ENCODE measurements around the gene HAPLN1. TPM values are rescaled to one million over a fixed set of nuclear protein-coding genes. Genes with fewer than 3 reads are reported as not detected.

Gene HAPLN1
- polyA plus RNA-seq, 1 donor from 2014 or later, result 0.10 TPM

DNA sequence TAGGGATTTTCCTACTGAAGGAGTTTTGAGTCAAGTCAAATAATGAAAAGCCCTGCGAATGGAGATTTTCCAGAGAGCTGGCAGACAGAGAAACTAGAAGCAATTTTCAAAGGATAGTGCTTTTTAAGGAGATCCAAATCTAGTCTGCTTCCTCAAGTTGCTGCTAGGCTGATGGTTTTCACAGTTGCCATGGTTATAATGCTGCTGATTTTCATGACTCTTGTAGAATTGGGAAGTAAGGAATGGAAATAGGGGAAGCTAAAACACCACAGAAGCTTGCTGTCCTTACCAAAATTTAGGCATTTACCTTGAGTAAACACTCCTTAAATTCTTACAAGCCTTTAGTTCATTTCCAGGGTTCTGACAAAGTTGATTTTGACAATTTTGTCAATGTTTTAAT lies 30.1 kb upstream of the HAPLN1 start:
- Histone ChIP-seq H2AFZ (ENCODE audit: low read depth, low read length) (no peak overlapping the region), H4K20me1 (ENCODE audit: insufficient read depth) (no peaks in the 10 kb centered on the region), H3K27me3 (ENCODE audit: insufficient read depth, low read depth, low read length) (no peaks in the 10 kb centered on the region), H3K36me3 (ENCODE audit: insufficient read depth, low read length) (no peaks in the 10 kb centered on the region), H3F3A (ENCODE audit: insufficient read depth, low read length, poor library complexity, severe bottlenecking) (no peaks in the 10 kb centered on the region), H3K9me2 (ENCODE audit: insufficient read depth, low read length) (no peaks in the 10 kb centered on the region), H3K4me2 (ENCODE audit: low read length) (no peak overlapping the region), H3K9me3 (ENCODE audit: low read length) (no peaks in the 10 kb centered on the region), H3K79me2 (replicated peaks; ENCODE audit: insufficient read depth, low read length) (no peaks in the 10 kb centered on the region), H3K4me3 (ENCODE audit: low read length) (no peak overlapping the region), H3K9ac (ENCODE audit: low read length) (no peak overlapping the region), H3K27ac (ENCODE audit: low read length) (no peak overlapping the region)
- TF ChIP-seq SMC3 (conservative IDR thresholded peaks at IDR 0.05; ENCODE audit: poor library complexity) (no peak), TAF1 (IDR thresholded peaks at IDR 0.05; ENCODE audit: low read depth) (no peak), EZH2 (IDR thresholded peaks at IDR 0.05; ENCODE audit: borderline replicate concordance, insufficient read depth, low read length, poor library complexity, severe bottlenecking) (no peak), RAD21 (conservative IDR thresholded peaks at IDR 0.05) (no peak), POLR2AphosphoS5 (IDR thresholded peaks at IDR 0.05) (no peak), EP300 (conservative IDR thresholded peaks at IDR 0.05; ENCODE audit: poor library complexity, severe bottlenecking) (no peak), MXI1 (conservative IDR thresholded peaks at IDR 0.05; ENCODE audit: poor library complexity, severe bottlenecking) (no peak)
- TF ChIP-seq, protein P1, sequence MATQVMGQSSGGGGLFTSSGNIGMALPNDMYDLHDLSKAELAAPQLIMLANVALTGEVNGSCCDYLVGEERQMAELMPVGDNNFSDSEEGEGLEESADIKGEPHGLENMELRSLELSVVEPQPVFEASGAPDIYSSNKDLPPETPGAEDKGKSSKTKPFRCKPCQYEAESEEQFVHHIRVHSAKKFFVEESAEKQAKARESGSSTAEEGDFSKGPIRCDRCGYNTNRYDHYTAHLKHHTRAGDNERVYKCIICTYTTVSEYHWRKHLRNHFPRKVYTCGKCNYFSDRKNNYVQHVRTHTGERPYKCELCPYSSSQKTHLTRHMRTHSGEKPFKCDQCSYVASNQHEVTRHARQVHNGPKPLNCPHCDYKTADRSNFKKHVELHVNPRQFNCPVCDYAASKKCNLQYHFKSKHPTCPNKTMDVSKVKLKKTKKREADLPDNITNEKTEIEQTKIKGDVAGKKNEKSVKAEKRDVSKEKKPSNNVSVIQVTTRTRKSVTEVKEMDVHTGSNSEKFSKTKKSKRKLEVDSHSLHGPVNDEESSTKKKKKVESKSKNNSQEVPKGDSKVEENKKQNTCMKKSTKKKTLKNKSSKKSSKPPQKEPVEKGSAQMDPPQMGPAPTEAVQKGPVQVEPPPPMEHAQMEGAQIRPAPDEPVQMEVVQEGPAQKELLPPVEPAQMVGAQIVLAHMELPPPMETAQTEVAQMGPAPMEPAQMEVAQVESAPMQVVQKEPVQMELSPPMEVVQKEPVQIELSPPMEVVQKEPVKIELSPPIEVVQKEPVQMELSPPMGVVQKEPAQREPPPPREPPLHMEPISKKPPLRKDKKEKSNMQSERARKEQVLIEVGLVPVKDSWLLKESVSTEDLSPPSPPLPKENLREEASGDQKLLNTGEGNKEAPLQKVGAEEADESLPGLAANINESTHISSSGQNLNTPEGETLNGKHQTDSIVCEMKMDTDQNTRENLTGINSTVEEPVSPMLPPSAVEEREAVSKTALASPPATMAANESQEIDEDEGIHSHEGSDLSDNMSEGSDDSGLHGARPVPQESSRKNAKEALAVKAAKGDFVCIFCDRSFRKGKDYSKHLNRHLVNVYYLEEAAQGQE (IDR thresholded peaks at IDR 0.05; ENCODE audit: borderline replicate concordance), result no peak
- TF ChIP-seq, protein P2, sequence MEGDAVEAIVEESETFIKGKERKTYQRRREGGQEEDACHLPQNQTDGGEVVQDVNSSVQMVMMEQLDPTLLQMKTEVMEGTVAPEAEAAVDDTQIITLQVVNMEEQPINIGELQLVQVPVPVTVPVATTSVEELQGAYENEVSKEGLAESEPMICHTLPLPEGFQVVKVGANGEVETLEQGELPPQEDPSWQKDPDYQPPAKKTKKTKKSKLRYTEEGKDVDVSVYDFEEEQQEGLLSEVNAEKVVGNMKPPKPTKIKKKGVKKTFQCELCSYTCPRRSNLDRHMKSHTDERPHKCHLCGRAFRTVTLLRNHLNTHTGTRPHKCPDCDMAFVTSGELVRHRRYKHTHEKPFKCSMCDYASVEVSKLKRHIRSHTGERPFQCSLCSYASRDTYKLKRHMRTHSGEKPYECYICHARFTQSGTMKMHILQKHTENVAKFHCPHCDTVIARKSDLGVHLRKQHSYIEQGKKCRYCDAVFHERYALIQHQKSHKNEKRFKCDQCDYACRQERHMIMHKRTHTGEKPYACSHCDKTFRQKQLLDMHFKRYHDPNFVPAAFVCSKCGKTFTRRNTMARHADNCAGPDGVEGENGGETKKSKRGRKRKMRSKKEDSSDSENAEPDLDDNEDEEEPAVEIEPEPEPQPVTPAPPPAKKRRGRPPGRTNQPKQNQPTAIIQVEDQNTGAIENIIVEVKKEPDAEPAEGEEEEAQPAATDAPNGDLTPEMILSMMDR (IDR thresholded peaks at IDR 0.05; ENCODE audit: poor library complexity, severe bottlenecking), result no peak

DNA sequence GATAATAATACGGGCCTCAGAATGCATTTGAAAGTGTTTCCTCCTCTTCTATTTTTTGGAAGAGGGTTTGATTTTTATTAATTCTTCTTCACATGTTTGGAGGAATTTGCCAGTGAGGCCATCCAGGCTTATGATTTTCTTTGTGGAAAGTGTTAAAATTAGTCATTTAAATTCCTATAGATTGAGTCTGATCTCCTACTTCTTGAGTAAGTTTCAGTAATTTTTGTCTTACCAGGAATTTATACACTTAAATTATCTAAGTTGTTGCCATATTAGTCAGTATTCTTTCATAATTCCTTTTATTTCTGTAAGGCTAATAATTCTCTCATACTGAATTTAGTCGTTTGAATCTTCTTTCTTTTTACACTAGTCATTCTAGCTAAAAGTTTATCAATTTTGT lies 25.2 kb upstream of the HAPLN1 start:
- H3K4me3 ChIP-seq (ENCODE audit: low read length), result no peak overlapping the region
- no peak overlapping the region for H3K27ac ChIP-seq (ENCODE audit: low read length)
- TF ChIP-seq, protein P2 (IDR thresholded peaks at IDR 0.05; ENCODE audit: poor library complexity, severe bottlenecking), result no peak
- TF ChIP-seq SMC3 (conservative IDR thresholded peaks at IDR 0.05; ENCODE audit: poor library complexity), result no peak
- TF ChIP-seq EP300 (conservative IDR thresholded peaks at IDR 0.05; ENCODE audit: poor library complexity, severe bottlenecking), result no peak
- TF ChIP-seq MXI1 (conservative IDR thresholded peaks at IDR 0.05; ENCODE audit: poor library complexity, severe bottlenecking), result no peak
- TF ChIP-seq, protein P1 (IDR thresholded peaks at IDR 0.05; ENCODE audit: borderline replicate concordance), result no peak
- H3K9ac ChIP-seq (ENCODE audit: low read length), result no peak overlapping the region
- H4K20me1 ChIP-seq (ENCODE audit: insufficient read depth), result no peaks in the 10 kb centered on the region
- no peaks in the 10 kb centered on the region for H3K79me2 ChIP-seq (replicated peaks; ENCODE audit: insufficient read depth, low read length)
- H3K4me2 ChIP-seq (ENCODE audit: low read length), result no peak overlapping the region
- no peaks in the 10 kb centered on the region for H3K9me3 ChIP-seq (ENCODE audit: low read length)
- H2AFZ ChIP-seq (ENCODE audit: low read depth, low read length), result no peak overlapping the region
- no peaks in the 10 kb centered on the region for H3K9me2 ChIP-seq (ENCODE audit: insufficient read depth, low read length)
- no peaks in the 10 kb centered on the region for H3F3A ChIP-seq (ENCODE audit: insufficient read depth, low read length, poor library complexity, severe bottlenecking)
- H3K36me3 ChIP-seq (ENCODE audit: insufficient read depth, low read length), result no peaks in the 10 kb centered on the region
- H3K27me3 ChIP-seq (ENCODE audit: insufficient read depth, low read depth, low read length), result no peaks in the 10 kb centered on the region

Data from neural cell (in vitro differentiated cells).